ENCODE results near the gene MAP1B. TPM values are rescaled to one million over a fixed set of nuclear protein-coding genes. Genes with fewer than 3 reads are reported as not detected.

The MAP1B gene
- total RNA-seq, 1 experiment from 2014 or later, result 163 TPM

GRCh38 chr5:72115296-72115695 is 8.0 kb downstream of the MAP1B start:
- Histone ChIP-seq H3K79me2 (ENCODE audit: low read depth) (peaks cover 43% of the 10 kb centered on the region), H2AFZ (no peak overlapping the region), H3K36me3 (ENCODE audit: low read depth) (peaks cover 56% of the 10 kb centered on the region), H3K4me1 (replicated peaks; ENCODE audit: insufficient read depth) (0 out of 2 replicates have a peak, but pooled peaks cover 8% of the 10 kb centered on the region), H3K9me2 (ENCODE audit: insufficient read depth) (no peaks in the 10 kb centered on the region), H3F3A (ENCODE audit: insufficient read depth, low read depth) (no peaks in the 10 kb centered on the region), H3K27me3 (ENCODE audit: insufficient read depth, low read depth) (no peaks in the 10 kb centered on the region), H3K4me2 (no peak overlapping the region), H3K9me3 (ENCODE audit: insufficient read depth, low read depth) (no peaks in the 10 kb centered on the region), H4K20me1 (ENCODE audit: insufficient read depth) (peaks cover 38% of the 10 kb centered on the region), H3K4me3 (no peak overlapping the region), H3K27ac (no peak overlapping the region)
- no peak for TF ChIP-seq EZH2 (IDR thresholded peaks at IDR 0.05; ENCODE audit: low read depth)
- TF ChIP-seq, protein P1, sequence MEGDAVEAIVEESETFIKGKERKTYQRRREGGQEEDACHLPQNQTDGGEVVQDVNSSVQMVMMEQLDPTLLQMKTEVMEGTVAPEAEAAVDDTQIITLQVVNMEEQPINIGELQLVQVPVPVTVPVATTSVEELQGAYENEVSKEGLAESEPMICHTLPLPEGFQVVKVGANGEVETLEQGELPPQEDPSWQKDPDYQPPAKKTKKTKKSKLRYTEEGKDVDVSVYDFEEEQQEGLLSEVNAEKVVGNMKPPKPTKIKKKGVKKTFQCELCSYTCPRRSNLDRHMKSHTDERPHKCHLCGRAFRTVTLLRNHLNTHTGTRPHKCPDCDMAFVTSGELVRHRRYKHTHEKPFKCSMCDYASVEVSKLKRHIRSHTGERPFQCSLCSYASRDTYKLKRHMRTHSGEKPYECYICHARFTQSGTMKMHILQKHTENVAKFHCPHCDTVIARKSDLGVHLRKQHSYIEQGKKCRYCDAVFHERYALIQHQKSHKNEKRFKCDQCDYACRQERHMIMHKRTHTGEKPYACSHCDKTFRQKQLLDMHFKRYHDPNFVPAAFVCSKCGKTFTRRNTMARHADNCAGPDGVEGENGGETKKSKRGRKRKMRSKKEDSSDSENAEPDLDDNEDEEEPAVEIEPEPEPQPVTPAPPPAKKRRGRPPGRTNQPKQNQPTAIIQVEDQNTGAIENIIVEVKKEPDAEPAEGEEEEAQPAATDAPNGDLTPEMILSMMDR (conservative IDR thresholded peaks at IDR 0.05), result no peak
- CTCF ChIA-PET, result no interaction called here
- POLR2A ChIA-PET (ENCODE audit: unreplicated experiment), result interaction anchor here (0.6 kb wide), 1 partner anchor 211 kb away, joined by 9 read pairs; no protein-coding TSS in a partner anchor
- DNase-seq, result no peak
- intact Hi-C loops (cut with micrococcal nuclease; ENCODE audit: unreplicated experiment), result no loop called here
- no TSS peak for BruUV-seq (replicated peaks)

DNA sequence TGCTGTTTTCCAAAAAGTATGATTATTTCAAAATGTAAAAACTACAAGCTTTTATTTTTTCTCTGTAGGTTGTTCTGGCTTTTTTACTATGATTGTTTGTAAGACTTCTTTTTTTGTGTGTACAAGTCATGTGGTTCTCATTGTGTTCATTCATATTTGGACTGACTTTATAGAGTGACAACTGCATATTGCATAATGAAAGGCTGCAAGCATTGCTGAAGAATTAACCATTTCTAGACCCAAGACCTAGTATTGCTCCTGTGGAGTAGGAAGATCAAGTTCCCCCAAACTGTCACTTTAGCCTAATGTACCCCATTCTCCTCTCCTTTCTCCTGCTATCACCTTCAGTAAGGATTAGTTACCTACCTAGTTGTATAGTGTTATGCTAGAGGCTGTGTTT is 10.0 kb downstream of the MAP1B start:
- BruUV-seq (replicated peaks), result no TSS peak
- H3K4me1 ChIP-seq (replicated peaks; ENCODE audit: insufficient read depth), result no peaks in the 10 kb centered on the region
- no peaks in the 10 kb centered on the region for H3K9me3 ChIP-seq (ENCODE audit: insufficient read depth, low read depth)
- no peak overlapping the region for H2AFZ ChIP-seq
- no peak overlapping the region for H3K27ac ChIP-seq
- H3K79me2 ChIP-seq (ENCODE audit: low read depth), result peaks cover 23% of the 10 kb centered on the region
- H3K27me3 ChIP-seq (ENCODE audit: insufficient read depth, low read depth), result no peaks in the 10 kb centered on the region
- H3K36me3 ChIP-seq (ENCODE audit: low read depth), result peaks cover 51% of the 10 kb centered on the region
- H3K4me3 ChIP-seq, result no peak overlapping the region
- H3K9me2 ChIP-seq (ENCODE audit: insufficient read depth), result no peaks in the 10 kb centered on the region
- peaks cover 29% of the 10 kb centered on the region for H4K20me1 ChIP-seq (ENCODE audit: insufficient read depth)
- TF ChIP-seq EZH2 (IDR thresholded peaks at IDR 0.05; ENCODE audit: low read depth), result no peak
- TF ChIP-seq, protein P1 (conservative IDR thresholded peaks at IDR 0.05), result no peak
- H3F3A ChIP-seq (ENCODE audit: insufficient read depth, low read depth), result no peaks in the 10 kb centered on the region
- H3K4me2 ChIP-seq, result no peak overlapping the region
- DNase-seq, result no peak
- intact Hi-C loops (cut with micrococcal nuclease; ENCODE audit: unreplicated experiment), result no loop called here
- ChIA-PET POLR2A (ENCODE audit: unreplicated experiment) (no interaction called here), CTCF (no interaction called here)

DNA sequence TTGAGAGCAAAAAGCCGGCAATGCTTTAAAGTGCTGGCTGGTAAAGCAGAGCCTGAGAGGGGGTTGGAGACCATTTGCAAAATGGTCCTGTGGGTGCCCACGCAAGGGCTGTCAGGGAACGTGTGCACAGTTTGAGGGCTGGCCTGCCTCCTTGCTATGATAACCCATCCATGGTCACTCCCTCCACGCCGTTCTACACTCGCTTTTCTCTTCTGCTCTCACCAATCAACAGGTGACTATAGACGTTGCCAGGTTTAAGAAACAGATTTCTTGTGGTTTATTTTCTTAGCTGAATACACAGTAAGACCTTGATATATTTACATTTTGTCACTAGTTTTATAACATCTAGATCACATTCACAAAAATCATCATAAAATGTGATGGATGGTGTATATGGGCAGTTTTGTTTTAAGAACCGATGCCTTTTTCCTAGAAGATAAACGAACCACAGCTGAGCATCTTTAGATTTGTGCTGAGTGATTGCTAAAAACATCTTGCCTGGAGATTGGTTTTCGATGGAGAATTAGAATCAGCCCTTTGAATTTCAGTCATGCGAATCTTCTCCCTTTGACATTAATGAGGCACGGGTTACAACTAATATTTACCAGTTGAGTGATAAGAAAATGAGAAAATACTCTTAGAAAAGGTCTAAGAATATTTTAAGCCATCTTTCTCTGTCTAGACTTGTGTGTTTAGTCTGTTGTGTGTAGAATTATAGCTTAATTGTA is 13.9 kb downstream of the MAP1B start:
- ChIA-PET CTCF (no interaction called here), POLR2A (ENCODE audit: unreplicated experiment) (no interaction called here)
- BruUV-seq (replicated peaks), result no TSS peak
- no peaks in the 10 kb centered on the region for H3K9me2 ChIP-seq (ENCODE audit: insufficient read depth)
- H3K4me3 ChIP-seq, result no peak overlapping the region
- no peak overlapping the region for H2AFZ ChIP-seq
- H3F3A ChIP-seq (ENCODE audit: insufficient read depth, low read depth), result peaks cover 20% of the 10 kb centered on the region; the same call in 1 of the 2 replicates
- no peak overlapping the region for H3K4me2 ChIP-seq
- H3K27me3 ChIP-seq (ENCODE audit: insufficient read depth, low read depth), result no peaks in the 10 kb centered on the region
- H3K79me2 ChIP-seq (ENCODE audit: low read depth), result no peaks in the 10 kb centered on the region
- peaks cover 8% of the 10 kb centered on the region; the same call in 1 of the 2 replicates for H4K20me1 ChIP-seq (ENCODE audit: insufficient read depth)
- no peak overlapping the region for H3K27ac ChIP-seq
- H3K4me1 ChIP-seq (replicated peaks; ENCODE audit: insufficient read depth), result peaks cover 18% of the 10 kb centered on the region
- intact Hi-C loops (cut with micrococcal nuclease; ENCODE audit: unreplicated experiment), result no loop called here
- TF ChIP-seq EZH2 (IDR thresholded peaks at IDR 0.05; ENCODE audit: low read depth), result no peak
- TF ChIP-seq, protein P1 (conservative IDR thresholded peaks at IDR 0.05), result no peak
- H3K36me3 ChIP-seq (ENCODE audit: low read depth), result peaks cover 38% of the 10 kb centered on the region
- DNase-seq, result no peak
- no peaks in the 10 kb centered on the region for H3K9me3 ChIP-seq (ENCODE audit: insufficient read depth, low read depth)
